Heart left ventricle (tissue), 13 donors: Measurements from ENCODE around the gene SLC2A9.
"Not testable (repeated sequence)": the region's sequence is repeated elsewhere in the genome, so short reads cannot be mapped to it uniquely, and the experiment has no call there.

ENCODE experiments used
- POLR2A ChIP-seq, 2 donors: fragments of 450-650 bp; IDR thresholded peaks; one replicate each; pipeline ENCODE4 v1.6.1; 2017; ENCODE audit warnings: antibody characterized with exemption in 2 of 2, mild to moderate bottlenecking in 2 of 2, moderate library complexity in 2 of 2
- TF ChIP-seq, protein P1 (sequence below), 12 donors: fragments of 200-600 bp; sonication (generic) in 4 of 12; IDR thresholded peaks; one replicate each; pipeline versions ENCODE4 v1.5.0 to v1.8.0; 2018 to 2022; ENCODE audit warnings: antibody characterized with exemption in 12 of 12, mild to moderate bottlenecking in 5 of 12
- donor health status: ischemic (EF 13 %, LVEDD 7.1; RV severe dilation, severe dysfunction).
- donor health status: DM: no; HTN: yes; CAD: no.
- donor health status: DM: no; HTN: no; CAD: no.
- donor health status: ischemic (EF 25% LVEDD 6.9; RV normal size, moderate dysfunction).
- donor health status: ischemic (EF 25% LVEDD 5.7; RV mildly dilated, moderate dysfunction).
- donor health status: ischemic (EF 35%, LVEDD 5.7; RV mildly dilated, moderate dysfunction).
- donor health status: nonischemic (EF 11% LVEDD 7.7; RV severe dilation, severe dysfunction).
- donor health status: DM: yes; HTN: yes; CAD: no.
- donor health status: PGD.
- donor health status: ischemic (EF 29% LVEDD 5.4; RV normal size, mild dysfunction).
- donor health status: nonischemic (EF 23%, LVEDD 6.1; RV moderate dilation, normal function).

DNA sequence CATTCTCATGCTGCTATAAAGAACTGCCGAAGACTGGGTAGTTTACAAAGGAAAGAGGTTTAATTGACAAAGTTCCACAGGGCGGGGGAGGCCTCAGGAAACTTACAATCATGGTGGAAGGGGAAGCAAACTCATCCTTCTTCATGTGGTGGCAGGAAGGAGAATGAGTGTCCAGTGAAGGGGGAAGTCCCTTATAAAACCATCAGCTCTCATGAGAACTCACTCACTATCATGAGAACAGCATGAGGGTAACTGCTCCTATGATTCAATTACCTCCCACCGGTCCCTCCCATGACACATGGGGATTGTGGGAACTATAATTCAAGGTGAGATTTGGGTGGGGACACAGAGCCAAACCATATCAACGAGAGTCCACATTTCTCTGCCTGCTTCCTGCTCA lies 120.7 kb downstream of the SLC2A9 start:
- not testable (repeated sequence) for TF ChIP-seq POLR2A (IDR thresholded peaks at IDR 0.05)
- TF ChIP-seq, protein P1, sequence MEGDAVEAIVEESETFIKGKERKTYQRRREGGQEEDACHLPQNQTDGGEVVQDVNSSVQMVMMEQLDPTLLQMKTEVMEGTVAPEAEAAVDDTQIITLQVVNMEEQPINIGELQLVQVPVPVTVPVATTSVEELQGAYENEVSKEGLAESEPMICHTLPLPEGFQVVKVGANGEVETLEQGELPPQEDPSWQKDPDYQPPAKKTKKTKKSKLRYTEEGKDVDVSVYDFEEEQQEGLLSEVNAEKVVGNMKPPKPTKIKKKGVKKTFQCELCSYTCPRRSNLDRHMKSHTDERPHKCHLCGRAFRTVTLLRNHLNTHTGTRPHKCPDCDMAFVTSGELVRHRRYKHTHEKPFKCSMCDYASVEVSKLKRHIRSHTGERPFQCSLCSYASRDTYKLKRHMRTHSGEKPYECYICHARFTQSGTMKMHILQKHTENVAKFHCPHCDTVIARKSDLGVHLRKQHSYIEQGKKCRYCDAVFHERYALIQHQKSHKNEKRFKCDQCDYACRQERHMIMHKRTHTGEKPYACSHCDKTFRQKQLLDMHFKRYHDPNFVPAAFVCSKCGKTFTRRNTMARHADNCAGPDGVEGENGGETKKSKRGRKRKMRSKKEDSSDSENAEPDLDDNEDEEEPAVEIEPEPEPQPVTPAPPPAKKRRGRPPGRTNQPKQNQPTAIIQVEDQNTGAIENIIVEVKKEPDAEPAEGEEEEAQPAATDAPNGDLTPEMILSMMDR (IDR thresholded peaks at IDR 0.05) = not testable (repeated sequence)
